ENCODE data around the gene TOR1AIP1.

DNA sequence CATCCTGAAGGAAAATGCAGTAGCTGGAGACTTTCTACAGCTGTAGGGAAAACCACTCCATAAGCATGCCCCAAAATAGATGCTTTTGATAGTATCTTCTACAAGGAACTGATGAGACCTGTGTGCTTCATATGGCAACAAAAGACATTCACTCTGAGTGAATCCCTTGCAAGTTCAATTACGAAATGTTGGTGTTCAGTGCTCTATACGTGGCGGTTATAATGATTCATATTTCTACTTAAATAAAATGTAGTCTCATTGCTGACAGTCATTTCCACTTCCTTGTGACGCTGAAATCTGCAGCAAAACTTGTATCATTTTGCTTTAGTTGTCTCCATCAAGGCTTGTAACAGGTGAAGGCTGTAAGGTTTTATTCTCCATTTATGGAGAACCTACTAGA is 25.1 kb upstream of the TOR1AIP1 start:
- TF ChIP-seq, protein P1, sequence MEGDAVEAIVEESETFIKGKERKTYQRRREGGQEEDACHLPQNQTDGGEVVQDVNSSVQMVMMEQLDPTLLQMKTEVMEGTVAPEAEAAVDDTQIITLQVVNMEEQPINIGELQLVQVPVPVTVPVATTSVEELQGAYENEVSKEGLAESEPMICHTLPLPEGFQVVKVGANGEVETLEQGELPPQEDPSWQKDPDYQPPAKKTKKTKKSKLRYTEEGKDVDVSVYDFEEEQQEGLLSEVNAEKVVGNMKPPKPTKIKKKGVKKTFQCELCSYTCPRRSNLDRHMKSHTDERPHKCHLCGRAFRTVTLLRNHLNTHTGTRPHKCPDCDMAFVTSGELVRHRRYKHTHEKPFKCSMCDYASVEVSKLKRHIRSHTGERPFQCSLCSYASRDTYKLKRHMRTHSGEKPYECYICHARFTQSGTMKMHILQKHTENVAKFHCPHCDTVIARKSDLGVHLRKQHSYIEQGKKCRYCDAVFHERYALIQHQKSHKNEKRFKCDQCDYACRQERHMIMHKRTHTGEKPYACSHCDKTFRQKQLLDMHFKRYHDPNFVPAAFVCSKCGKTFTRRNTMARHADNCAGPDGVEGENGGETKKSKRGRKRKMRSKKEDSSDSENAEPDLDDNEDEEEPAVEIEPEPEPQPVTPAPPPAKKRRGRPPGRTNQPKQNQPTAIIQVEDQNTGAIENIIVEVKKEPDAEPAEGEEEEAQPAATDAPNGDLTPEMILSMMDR (IDR thresholded peaks at IDR 0.05): no peak
- TF ChIP-seq MXD4 (CRISPR knock-in tag; IDR thresholded peaks at IDR 0.05; ENCODE audit: borderline replicate concordance): no peak
- no peak for TF ChIP-seq ELF4 (CRISPR knock-in tag; IDR thresholded peaks at IDR 0.05; ENCODE audit: low read depth)
- no peak for TF ChIP-seq AFF4 (CRISPR knock-in tag; IDR thresholded peaks at IDR 0.05; ENCODE audit: borderline replicate concordance)
- TF ChIP-seq, protein P2, sequence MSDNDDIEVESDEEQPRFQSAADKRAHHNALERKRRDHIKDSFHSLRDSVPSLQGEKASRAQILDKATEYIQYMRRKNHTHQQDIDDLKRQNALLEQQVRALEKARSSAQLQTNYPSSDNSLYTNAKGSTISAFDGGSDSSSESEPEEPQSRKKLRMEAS (CRISPR knock-in tag; IDR thresholded peaks at IDR 0.05): no peak
- no peak for TF ChIP-seq NFE2L1 (CRISPR knock-in tag; IDR thresholded peaks at IDR 0.05)

Measured in WTC11 (cell line).